ENCODE measurements around the gene RAI14.

The RAI14 gene

DNA sequence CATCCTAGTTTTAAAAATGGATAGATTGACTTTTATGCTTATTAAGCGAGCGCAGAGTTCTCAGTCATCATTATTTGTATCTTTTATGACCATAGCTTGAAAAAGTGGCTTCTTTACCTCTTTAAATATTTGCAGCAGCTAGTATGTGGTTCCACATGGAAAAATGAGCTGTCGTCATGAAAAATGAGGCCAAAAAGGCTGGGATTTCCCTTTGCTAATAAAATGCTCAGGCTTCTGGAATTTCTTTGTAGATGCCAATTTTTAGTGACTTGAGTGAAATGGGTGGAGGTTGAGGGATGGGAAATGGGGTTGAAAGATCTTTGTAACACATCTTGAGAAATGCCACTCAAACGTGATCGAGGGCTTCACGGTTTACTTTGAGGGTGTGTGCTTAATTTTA is 35.2 kb downstream of the RAI14 start:
- no peak for DNase-seq (ENCODE audit: low spot score)
- TF ChIP-seq, protein P1, sequence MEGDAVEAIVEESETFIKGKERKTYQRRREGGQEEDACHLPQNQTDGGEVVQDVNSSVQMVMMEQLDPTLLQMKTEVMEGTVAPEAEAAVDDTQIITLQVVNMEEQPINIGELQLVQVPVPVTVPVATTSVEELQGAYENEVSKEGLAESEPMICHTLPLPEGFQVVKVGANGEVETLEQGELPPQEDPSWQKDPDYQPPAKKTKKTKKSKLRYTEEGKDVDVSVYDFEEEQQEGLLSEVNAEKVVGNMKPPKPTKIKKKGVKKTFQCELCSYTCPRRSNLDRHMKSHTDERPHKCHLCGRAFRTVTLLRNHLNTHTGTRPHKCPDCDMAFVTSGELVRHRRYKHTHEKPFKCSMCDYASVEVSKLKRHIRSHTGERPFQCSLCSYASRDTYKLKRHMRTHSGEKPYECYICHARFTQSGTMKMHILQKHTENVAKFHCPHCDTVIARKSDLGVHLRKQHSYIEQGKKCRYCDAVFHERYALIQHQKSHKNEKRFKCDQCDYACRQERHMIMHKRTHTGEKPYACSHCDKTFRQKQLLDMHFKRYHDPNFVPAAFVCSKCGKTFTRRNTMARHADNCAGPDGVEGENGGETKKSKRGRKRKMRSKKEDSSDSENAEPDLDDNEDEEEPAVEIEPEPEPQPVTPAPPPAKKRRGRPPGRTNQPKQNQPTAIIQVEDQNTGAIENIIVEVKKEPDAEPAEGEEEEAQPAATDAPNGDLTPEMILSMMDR (IDR thresholded peaks at IDR 0.05): no peak
- no peak overlapping the region for H3K4me3 ChIP-seq
- H3K27ac ChIP-seq: peak overlapping the region in 1 of 2 donors; percentile 31

DNA sequence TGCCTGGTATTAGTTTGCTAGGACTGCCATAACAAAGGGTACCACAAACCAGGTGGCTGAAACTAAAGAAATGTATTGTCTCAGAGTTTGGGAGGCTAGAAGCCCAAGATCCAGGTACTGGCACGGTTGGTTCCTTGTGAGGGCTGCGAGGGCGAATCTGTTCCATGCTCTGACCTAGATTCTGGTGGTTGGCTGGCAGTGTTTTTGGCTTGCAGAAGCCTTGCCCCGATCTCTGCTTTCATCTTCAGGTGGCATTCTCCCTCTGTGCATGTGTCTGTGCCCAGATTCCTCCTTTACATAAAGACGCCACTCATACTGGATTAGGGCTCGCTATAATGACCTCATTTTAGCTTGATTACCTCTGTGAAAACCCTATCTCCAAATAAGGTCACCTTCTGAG is 36.7 kb downstream of the RAI14 start:
- no peak for DNase-seq (ENCODE audit: low spot score)
- Histone ChIP-seq H3K27ac (peak overlapping the region; percentile 28 to 48), H3K4me3 (no peak overlapping the region)
- TF ChIP-seq, protein P1 (IDR thresholded peaks at IDR 0.05): no peak

DNA sequence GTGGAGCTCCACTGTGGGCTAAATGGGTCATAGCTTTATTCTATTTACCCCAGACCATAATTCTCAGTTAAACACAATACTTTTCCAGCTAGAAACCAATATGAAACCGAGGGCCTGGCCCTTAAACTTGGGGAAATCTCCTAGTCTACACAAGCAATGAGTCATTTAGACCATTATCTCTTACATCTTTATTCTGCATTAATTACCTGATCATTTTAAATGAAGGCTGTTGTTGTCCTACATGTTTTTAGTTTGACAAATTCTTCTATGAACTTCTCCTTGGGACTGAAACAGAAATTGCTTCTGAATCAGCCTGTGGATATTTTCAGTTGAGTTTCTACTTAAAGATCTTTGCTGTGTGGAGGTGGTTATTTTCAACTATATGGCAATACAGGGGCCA is 37.9 kb downstream of the RAI14 start:
- Histone ChIP-seq H3K4me3 (no peak overlapping the region), H3K27ac (peak overlapping the region; percentile 48)
- TF ChIP-seq, protein P1 (IDR thresholded peaks at IDR 0.05): no peak
- DNase-seq (ENCODE audit: low spot score): no peak

DNA sequence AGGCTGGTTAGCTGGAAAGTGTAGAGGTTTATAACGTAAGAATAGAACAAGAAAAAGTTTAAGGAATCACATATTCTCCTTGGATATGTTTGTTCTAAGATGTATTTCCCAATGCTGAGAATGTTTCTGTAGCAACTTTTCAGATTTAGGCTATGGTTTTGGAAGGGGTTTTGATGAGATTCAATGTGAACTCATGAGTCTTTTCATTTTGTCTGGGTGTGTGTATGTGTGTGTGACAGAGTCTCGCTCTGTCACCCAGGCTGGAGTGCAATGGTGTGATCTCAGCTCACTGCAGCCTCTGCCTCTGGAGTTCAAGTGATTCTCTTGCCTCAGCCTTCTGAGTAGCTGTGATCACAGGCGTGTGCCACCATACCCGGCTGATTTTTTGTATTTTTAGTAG is 38.6 kb downstream of the RAI14 start:
- Histone ChIP-seq H3K27ac (peak overlapping the region; percentile 48), H3K4me3 (peak overlapping the region; percentile 7)
- no peak for DNase-seq (ENCODE audit: low spot score)
- TF ChIP-seq, protein P1 (IDR thresholded peaks at IDR 0.05): no peak

DNA sequence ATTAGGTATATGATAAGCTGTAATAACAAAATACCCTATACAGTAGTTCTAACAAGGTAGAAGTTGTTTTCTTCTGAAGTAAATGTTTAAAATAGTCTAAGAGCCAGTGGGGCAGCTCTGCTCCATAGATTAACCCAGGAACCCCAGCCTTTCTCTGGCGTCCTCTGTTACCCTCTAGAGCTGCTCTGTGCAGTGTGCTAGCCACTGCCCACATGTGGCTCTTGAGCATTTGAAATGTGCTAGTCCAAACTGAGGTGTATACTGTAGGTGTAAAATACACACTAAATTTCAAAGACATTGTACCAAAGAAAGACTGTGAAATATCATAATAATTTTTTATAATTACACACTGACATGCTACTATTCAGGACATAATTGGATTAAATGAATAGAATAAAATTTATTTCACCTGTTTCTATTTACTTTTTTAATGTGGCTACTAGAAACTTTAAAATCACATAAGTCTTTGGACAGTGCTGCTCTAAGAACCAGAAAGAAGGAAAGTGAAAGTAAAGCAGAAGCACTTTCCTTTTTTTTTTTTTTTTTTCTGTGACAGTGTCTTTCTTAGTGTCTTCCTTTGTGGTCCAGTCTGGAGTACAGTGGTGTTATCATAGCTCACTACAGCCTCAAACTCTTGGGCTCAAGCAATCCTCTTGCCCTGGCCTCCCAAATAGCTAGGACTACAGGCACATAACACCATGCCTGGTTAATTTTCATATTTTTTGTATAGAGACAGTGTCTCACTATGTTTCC is 39.3 kb downstream of the RAI14 start:
- TF ChIP-seq, protein P1 (IDR thresholded peaks at IDR 0.05): no peak
- Histone ChIP-seq H3K27ac (peak overlapping the region in 1 of 2 donors; percentile 48), H3K4me3 (peak overlapping the region; percentile 7)
- DNase-seq (ENCODE audit: low spot score): no peak

DNA sequence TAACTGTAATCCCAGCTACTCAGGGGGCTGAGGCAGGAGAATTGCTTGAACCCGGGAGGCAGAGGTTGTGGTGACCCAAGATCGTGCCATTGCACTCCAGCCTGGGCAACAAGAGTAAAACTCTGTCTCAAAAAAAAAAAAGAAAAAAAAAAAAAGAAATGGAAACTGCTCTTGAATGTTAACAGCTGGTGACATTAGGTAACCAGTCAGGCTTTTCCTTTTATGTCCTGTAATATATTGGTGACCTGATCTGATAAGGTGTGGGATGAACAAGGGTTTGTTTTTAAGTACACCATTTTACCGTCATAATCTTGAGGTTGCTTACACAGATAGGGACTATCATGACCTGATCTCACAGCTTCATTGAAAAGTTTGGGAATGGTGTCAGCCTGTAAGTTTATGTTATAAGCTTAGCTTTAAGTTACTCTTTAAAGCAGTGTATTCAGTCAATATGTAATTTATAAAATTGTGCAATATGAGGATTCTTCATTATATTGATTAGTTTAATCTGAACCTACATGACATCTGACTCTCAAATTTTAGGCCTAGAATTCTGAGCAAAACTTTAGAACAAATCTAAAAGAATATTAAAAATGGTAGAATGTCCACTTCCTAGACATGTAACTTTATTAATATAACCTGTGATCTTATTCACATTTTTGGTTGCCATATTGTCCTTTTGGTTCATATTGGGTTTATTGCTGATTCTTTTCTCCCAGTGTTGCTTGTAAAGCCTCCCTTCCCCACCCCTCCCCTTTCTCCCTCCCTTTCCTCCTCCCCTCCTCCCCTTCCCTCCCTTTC is 41.4 kb downstream of the RAI14 start:
- H3K27ac ChIP-seq: no peak overlapping the region
- no peak for DNase-seq (ENCODE audit: low spot score)
- TF ChIP-seq, protein P1 (IDR thresholded peaks at IDR 0.05): no peak
- no peak overlapping the region for H3K4me3 ChIP-seq

DNA sequence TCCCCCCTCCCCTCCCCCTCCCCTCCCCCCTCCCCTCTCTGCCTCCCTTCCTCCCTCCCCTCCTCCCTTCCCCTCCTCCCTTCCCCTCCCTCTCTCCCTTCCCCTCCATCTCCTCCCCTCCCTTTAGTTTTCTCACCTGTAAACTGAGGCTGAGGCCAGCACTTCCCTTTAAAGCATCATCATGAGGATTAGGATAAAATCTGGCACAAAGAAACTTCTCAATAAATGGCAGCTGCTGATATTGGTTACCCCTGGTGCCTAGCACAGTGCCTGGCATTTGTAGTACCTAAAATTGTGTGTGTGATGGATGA is 41.9 kb downstream of the RAI14 start:
- TF ChIP-seq, protein P1 (IDR thresholded peaks at IDR 0.05): no peak
- Histone ChIP-seq H3K27ac (no peak overlapping the region), H3K4me3 (no peak overlapping the region)
- DNase-seq (ENCODE audit: low spot score): no peak

All from coronary artery (tissue), 2 donors.